ENCODE results near the gene DGKH.

GRCh38 chr13:42073683-42074082, 25.2 kb downstream of the DGKH start:
- no peak for TF ChIP-seq EP300 (conservative IDR thresholded peaks at IDR 0.05; ENCODE audit: poor library complexity, severe bottlenecking)
- TF ChIP-seq EZH2 (IDR thresholded peaks at IDR 0.05; ENCODE audit: borderline replicate concordance, insufficient read depth, low read length, poor library complexity, severe bottlenecking): no peak
- no peak for TF ChIP-seq CTCF (IDR thresholded peaks at IDR 0.05; ENCODE audit: poor library complexity, severe bottlenecking)
- TF ChIP-seq POLR2AphosphoS5 (IDR thresholded peaks at IDR 0.05): no peak
- TF ChIP-seq MXI1 (conservative IDR thresholded peaks at IDR 0.05; ENCODE audit: poor library complexity, severe bottlenecking): no peak
- TF ChIP-seq RAD21 (conservative IDR thresholded peaks at IDR 0.05): no peak

All from neural cell (in vitro differentiated cells).